Measurements from ENCODE around the gene TCF4. TPM values are rescaled to one million over a fixed set of nuclear protein-coding genes. Genes with fewer than 3 reads are reported as not detected.

TCF4 gene
- total RNA-seq, 2 donors from 2014 or later = 57.7 to 66.3 TPM

DNA sequence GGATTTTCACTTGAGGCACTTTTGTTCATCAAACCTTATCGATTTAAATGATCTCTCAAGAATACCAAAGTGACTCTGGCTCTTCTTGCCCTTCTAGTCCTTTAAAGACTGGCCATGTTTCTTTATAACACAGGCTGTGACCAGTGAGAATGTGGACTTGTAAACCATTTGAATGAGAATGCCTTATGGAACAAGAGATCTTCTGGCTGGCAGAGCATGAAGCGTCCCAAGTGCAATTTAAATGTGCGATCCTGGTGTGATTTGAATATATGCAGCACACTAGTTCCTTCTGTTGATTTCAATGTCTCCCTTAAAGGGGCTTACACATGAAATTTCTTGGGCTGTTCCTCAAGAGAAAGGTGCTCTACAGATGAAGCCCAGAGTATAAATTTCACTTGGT, 366.4 kb downstream of the TCF4 start:
- no peaks in the 10 kb centered on the region for H3K9me3 ChIP-seq
- no peak for DNase-seq (ENCODE audit: low spot score)
- peaks cover 0 to 4% of the 10 kb centered on the region in 2 donors for H3K4me1 ChIP-seq
- no peak overlapping the region for H3K4me3 ChIP-seq
- H3K27me3 ChIP-seq = no peaks in the 10 kb centered on the region
- TF ChIP-seq CTCF (IDR thresholded peaks at IDR 0.05) = no peak
- H3K27ac ChIP-seq = no peak overlapping the region
- H3K36me3 ChIP-seq = peaks cover 4% of the 10 kb centered on the region

GRCh38 chr18:55220523-55220922, 367.5 kb downstream of the TCF4 start:
- H3K36me3 ChIP-seq = no peaks in the 10 kb centered on the region
- no peak overlapping the region for H3K27ac ChIP-seq
- no peak for DNase-seq (ENCODE audit: low spot score)
- H3K4me3 ChIP-seq = no peak overlapping the region
- peaks cover 0 to 4% of the 10 kb centered on the region in 2 donors for H3K4me1 ChIP-seq
- no peaks in the 10 kb centered on the region for H3K9me3 ChIP-seq
- TF ChIP-seq CTCF (IDR thresholded peaks at IDR 0.05) = no peak
- no peaks in the 10 kb centered on the region for H3K27me3 ChIP-seq

DNA sequence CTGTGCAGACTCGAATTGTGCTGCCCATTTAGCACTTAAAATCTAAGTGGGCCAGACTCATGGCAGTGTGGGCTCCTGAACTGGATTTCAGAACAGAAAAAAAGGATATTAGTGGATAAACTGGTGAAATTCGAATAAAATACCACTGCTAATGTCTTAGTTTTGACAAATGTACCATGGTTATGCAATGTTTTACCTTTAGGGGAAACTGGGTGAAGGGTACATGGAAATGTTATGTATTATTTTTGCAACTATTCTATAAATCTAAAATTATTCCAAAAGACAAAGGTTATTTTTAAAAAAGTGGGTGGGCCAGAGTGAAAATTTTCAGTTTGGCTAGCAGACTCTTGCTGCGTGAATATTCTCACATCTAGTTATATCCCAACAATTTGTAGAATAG, 368.2 kb downstream of the TCF4 start:
- Histone ChIP-seq H3K9me3 (no peaks in the 10 kb centered on the region), H3K27ac (no peak overlapping the region), H3K27me3 (no peaks in the 10 kb centered on the region), H3K36me3 (no peaks in the 10 kb centered on the region), H3K4me1 (peaks cover 0 to 4% of the 10 kb centered on the region in 2 donors), H3K4me3 (no peak overlapping the region)
- no peak for DNase-seq (ENCODE audit: low spot score)
- TF ChIP-seq CTCF (IDR thresholded peaks at IDR 0.05) = no peak

DNA sequence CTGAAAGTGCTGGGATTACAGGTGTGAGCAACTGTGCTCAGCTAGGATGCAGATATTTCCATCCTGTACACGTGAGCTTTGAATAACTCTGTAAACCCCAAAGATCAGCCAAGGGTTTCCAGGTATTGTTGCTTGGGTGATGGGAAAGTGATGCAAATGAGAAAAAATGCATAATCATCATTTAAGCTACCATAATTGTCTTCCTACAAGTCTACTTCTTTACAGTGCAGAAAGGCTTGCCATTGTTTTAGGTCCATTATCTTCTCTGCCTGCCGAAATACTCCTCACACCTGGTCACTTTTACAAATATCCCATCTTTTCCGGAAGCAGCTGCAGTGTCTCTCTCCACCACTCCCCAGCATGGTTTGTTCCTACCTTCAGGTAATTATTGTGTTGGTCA, 368.9 kb downstream of the TCF4 start:
- TF ChIP-seq CTCF (IDR thresholded peaks at IDR 0.05) = no peak
- H3K27me3 ChIP-seq = no peaks in the 10 kb centered on the region
- no peaks in the 10 kb centered on the region for H3K36me3 ChIP-seq
- H3K27ac ChIP-seq = no peak overlapping the region
- no peak for DNase-seq (ENCODE audit: low spot score)
- H3K9me3 ChIP-seq = no peaks in the 10 kb centered on the region
- H3K4me3 ChIP-seq = no peak overlapping the region
- H3K4me1 ChIP-seq = peaks cover 0 to 4% of the 10 kb centered on the region in 2 donors

DNA sequence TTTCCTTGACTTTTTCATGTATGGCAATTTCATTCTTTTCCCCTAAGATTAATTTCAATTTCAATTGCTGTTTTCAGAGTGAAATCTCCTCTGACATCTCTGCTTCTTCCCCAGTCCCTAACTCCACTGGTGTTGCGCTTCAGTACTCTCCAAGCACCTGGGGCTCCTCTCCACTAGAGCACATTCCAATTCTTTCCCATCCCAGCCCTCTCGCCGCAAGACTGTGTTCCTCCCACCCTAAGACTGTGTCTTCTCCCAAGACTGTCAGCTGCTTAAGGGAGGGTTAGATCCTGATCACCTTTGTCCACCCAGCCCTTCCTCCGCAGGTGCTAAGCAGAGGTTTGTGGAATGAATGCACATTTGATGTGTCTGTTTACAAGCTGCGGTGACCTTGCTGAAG, 373.0 kb downstream of the TCF4 start:
- H3K36me3 ChIP-seq = no peaks in the 10 kb centered on the region
- no peak overlapping the region for H3K4me3 ChIP-seq
- no peak overlapping the region for H3K27ac ChIP-seq
- no peaks in the 10 kb centered on the region for H3K27me3 ChIP-seq
- no peak for TF ChIP-seq CTCF (IDR thresholded peaks at IDR 0.05)
- no peaks in the 10 kb centered on the region for H3K9me3 ChIP-seq
- H3K4me1 ChIP-seq = no peaks in the 10 kb centered on the region
- no peak for DNase-seq (ENCODE audit: low spot score)

- no peaks in the 10 kb centered on the region for H3K27me3 ChIP-seq
Measured at GRCh38 chr18:55214534-55214933, 373.5 kb downstream of the TCF4 start.

More at GRCh38 chr18:55214534-55214933, 373.5 kb downstream of the TCF4 start:
- no peak for DNase-seq (ENCODE audit: low spot score)
- Histone ChIP-seq H3K4me1 (no peaks in the 10 kb centered on the region), H3K4me3 (no peak overlapping the region), H3K27ac (no peak overlapping the region), H3K36me3 (no peaks in the 10 kb centered on the region), H3K9me3 (no peaks in the 10 kb centered on the region)
- no peak for TF ChIP-seq CTCF (IDR thresholded peaks at IDR 0.05)

Data from right atrium auricular region (tissue), 2 donors.